Measurements from ENCODE around the gene CTBP2.

Gene CTBP2

GRCh38 chr10:125125951-125126735 is 34.2 kb downstream of the CTBP2 start:
- DNase-seq (ENCODE audit: low read depth): no peak

GRCh38 chr10:125124907-125125306 is 35.5 kb downstream of the CTBP2 start:
- DNase-seq (ENCODE audit: low read depth): no peak

GRCh38 chr10:125124115-125124487 is 36.3 kb downstream of the CTBP2 start:
- DNase-seq (ENCODE audit: low read depth): no peak

DNA sequence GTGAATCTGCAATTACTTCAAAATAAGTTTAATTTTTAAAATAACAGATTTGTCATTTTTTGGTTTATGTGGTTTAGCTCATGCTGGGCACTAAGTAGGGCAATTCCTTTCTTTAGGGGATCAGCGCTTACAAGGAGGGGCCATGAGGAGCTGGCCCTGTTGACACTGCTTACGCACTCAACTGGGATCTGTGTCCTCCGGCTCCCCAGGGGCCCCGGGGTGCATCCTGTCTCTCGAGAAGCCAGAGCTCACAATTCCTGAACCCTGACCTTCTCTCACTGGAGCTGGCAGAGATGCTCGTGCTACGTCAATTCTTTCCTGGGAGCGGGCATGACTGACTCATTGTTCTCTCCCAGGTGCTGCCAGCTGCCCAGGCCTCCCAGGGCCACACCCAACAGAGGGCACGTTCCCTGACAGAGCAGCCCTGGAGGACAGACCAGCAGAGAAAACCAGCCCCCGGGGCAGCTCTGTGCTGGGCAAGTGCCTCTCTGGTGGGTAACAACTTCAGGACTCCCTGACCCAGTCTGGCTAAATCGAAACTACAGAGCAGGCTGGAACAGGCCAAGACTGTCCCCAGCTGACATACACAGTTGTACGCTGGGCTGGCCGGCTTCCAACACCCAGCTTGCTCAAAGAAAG is 36.8 kb downstream of the CTBP2 start:
- DNase-seq (ENCODE audit: low read depth): no peak

GRCh38 chr10:125122566-125122965 is 37.8 kb downstream of the CTBP2 start:
- no peak for DNase-seq (ENCODE audit: low read depth)

GRCh38 chr10:125121003-125121402 is 39.4 kb downstream of the CTBP2 start:
- no peak for DNase-seq (ENCODE audit: low read depth)

DNA sequence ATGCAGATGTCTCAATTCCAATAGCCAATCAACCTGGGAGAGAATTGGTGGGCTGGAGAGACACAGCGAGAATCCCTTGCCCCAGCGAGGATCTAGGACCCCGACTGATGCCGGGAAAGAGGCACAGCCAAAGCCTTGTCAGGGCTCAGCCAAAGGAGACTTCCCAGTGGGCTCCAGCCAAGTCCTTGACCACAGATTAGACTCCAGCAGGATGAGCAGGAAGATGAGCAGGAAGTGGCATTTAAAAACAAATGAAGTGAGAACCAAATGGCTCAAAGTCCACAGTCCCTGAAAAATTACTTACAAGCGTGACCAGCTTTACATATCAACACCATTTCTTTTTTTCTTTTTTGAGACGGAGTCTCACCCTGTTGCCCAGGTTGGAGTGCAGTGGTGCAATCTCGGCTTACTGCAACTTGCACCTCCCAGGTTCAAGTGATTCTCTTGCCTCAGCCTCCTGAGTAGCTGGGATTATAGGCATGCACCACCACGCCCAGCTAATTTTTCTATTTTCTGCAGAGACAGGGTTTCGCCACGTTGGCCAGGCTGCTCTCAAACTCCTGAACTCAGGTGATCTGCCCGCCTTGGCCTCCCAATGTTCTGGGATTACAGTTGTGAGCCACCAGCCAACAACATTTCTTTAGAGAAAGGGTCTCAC is 40.2 kb downstream of the CTBP2 start:
- no peak for DNase-seq (ENCODE audit: low read depth)

DNA sequence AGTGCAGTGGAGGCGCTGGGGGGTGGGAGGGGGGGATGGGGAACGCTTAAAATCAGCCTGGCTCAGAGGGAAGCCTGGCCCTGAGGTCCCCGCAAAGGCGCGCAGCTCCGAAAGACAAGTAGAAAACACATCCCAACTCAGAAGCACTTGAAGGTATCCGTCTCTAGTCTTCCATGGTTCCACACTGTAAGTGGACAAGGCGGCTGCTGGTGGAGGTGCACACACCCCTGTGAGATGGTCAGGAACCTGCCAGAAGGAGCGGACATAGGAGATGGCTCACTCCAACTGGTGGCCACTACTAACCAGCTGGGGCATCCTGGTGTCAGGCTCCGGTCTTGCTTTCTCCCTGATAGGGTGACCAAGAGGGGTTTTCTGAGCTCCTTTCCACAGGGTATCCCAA is 41.7 kb downstream of the CTBP2 start:
- no peak for DNase-seq (ENCODE audit: low read depth)

DNA sequence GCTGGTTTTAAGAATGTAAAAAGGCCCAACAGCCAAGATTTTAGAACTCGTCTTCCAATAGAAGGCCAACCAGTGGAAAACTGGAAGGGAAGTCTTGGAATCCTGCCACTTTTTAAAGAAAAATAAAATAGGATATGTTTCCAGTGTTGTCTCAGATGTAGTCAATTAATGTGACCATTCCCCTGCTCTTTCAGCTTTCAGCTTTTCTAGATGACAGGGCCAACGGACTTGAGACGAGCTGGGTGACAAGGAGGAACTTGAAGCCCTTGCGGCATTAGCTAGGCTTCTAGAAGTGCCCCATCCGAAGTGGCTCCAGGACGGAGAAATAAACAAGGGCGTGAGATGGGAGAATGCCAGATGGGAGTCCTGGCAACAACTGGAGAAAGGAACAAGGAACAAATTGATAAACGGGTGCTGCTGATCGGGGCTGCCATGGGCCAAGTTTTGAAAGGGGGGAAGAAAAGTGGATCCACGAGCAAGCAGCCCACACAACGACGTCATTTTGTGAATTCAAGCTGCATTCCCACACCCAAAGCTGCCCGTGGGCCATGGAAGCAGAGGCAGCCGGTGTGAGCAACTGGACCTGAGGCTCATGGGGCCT is 42.3 kb downstream of the CTBP2 start:
- DNase-seq (ENCODE audit: low read depth): no peak

GRCh38 chr10:125116652-125117310 is 43.6 kb downstream of the CTBP2 start:
- DNase-seq (ENCODE audit: low read depth): no peak

DNA sequence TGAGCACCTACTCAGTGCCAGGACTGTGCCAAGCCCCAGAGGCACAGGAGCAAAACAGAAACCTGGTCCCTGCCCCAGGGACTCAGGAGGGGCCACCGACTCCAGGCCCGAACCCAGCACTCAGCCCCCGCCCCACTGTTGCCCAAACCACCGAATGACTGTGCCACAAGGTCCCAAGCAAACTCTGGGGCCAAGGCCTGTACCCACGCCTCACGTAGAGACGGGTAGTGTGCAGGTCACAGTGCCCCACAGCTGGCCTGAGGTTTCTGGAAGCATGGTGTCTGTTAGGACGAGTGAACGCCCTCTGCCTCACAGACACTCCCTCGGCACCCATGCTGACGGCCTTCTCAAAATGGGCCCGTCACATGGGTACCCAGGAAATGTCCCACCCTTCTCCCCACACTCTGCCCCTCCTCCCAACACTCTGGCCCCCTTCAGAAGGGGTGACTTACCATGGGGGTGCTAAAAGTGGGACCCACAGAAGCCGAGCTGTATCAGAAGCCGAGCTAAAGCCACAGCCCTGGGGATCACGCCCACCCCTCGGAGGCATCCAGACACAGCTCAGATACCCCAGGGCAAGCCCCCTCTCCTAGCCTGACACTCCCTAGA is 44.2 kb downstream of the CTBP2 start:
- DNase-seq (ENCODE audit: low read depth): no peak

GRCh38 chr10:125115409-125115808 is 45.0 kb downstream of the CTBP2 start:
- DNase-seq (ENCODE audit: low read depth): no peak

DNA sequence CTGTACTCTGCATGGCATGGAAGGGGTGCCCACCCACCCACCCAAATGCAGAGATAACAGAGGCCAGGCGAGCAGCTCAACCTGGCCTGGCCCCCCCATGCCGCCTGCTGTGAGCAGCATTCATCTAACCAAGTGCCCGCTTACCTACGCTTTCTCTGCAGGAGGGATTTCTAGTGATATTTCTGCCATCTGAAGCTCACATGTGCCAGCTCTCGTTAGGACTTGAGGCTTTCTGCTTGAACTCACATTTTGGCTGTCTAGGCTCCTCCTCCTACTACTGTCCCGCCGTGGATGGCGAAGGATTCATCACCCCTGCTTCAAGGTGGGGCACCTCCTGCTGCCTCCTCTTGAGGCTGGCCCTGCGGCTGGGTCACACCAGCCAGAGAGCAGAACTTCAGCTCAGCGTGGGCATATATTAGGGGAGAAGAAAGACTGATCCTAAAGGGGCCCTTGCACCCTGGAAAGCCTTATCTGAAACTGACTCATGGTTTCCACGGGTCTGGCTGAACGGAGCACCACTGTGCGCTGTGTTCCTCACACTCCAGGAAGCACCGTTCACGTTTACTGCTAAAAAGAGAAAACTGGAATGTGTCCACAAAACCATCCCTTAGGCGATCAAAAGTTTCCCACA is 45.5 kb downstream of the CTBP2 start:
- DNase-seq (ENCODE audit: low read depth): no peak

DNA sequence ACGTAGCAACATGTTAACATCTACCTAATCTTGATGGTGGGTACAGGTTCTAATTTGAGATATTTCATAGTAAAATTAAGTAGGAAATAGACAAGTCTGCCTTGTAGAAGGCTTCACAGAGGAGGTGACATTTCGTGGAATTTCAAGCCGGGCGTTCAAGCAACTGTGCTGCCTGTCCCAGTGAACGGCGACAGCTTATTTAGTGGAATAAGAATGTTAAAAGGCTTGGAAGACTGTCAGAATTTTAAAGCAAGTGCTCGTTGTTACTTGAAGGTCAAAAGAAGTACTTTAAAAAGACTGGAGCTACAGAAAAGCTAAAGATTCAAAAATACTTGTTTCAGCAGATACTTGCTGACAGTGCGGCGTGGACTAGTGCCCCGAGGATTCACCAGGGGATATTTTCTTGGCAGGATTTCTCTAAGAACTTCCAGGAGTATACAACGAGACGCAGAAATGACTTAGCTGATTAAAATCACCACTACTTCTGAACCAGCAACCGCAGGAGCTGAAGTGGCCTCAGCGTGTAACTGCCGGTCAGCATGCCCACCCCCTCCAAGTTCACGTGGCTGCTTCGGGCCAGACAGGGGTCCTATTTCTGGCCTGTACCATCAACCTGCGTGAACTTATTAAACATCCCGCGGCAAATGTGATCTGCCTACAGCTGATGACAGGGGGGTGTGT is 46.5 kb downstream of the CTBP2 start:
- DNase-seq (ENCODE audit: low read depth): no peak

DNA sequence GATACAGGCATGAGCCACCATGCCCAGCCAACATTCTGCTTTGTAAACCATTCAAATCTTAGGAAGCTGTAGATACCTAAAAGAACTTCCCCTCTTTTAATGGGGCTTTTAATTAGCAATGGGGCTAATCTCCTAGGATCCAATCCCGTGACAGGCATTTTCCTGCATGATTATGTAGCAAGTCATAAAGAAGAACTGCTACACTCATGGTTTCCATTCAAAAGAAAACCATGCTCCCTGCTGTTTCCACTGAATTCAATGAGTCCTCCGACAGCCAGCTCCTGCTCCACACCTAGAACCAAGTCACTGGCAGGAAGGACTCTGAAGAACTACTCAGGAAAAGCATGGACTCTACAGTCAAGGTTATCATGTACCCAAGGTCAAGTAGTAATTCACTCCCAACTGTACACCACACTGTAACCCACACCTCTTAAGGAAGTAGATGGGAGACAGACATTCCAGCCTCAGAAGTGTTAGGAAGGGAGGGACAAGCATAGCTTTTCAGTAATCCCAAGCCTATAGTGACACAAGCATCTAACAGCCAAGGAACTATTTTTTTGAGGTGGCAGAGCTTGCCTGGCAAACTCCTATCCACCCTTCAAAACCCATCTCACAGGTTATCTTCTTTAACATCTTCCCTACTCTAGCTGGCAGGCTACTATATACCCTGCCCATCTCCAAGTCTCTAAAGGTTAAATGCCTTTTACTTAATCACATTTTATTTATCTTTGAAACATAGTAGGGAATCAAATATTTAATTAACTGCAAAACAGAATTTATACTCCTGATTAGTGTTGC is 47.5 kb downstream of the CTBP2 start:
- no peak for DNase-seq (ENCODE audit: low read depth)

DNA sequence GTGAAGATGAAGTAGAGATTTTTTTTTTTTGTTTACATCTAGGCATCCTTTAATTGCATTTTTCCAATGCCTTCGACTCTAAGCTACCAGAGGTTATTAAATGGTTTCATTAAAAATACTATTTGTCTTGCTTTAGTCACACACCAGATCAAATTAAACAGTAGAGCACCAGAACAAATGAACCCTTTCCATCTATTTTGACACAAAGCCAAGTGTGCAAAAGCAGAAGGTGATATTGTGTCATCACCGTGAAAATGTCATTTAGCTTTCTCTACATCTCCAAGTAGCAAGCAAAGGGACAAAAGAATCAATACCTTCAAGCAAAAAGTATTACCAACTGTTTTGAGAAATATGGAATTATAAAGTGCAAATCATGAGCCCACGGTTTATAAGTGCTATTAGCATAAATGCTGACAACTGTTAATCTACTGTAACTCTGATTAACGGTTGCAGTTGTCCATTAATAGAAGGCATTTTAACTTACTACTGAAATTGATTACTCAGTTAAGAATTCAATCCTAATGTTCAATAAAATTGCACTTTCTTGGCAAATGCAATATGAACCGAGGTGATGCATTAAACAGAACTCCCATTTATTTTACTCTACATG is 49.1 kb downstream of the CTBP2 start:
- no peak for DNase-seq (ENCODE audit: low read depth)

DNA sequence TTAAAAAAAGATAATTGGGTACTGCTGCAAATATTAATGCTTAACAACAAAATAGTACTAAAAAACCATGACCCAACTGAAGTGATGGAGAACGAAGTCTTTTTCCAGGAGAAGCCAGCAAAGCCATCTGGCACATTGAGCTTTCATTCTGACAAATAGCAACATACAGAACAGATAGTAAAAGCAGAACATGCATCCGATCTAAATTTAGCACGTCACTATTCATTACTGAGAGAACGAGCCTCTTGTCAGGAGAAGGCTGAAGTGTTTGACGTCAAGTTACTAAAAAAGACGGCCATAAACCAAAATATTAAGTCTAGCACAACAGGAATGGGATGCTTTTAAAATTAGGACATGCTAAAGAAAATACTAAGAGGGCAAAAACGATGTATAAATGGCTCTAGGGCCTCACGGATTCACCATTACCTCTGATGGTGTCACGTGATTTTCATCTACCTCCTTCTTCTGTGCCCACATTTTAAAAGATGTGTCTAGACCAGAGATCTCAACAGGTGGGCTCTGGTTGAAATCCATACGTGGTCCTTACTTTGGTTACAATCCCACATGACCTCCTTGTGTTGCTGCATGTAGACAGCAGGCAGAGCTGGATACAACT is 52.3 kb downstream of the CTBP2 start:
- DNase-seq (ENCODE audit: low read depth): no peak

GRCh38 chr10:125107166-125107949 is 53.0 kb downstream of the CTBP2 start:
- DNase-seq (ENCODE audit: low read depth): no peak

Data from T follicular helper cell (primary cell).